GM21381 (cell line): ENCODE measurements around the gene TBC1D22A.

Experiments used
- ATAC-seq: cut with Tn5 transposase; IDR thresholded peaks from one replicate; pipeline ENCODE4 v1.9.1; 2021; ENCODE audit warnings: mild to moderate bottlenecking, moderate library complexity; ENCODE audit not compliant: unreplicated experiment

The TBC1D22A gene

DNA sequence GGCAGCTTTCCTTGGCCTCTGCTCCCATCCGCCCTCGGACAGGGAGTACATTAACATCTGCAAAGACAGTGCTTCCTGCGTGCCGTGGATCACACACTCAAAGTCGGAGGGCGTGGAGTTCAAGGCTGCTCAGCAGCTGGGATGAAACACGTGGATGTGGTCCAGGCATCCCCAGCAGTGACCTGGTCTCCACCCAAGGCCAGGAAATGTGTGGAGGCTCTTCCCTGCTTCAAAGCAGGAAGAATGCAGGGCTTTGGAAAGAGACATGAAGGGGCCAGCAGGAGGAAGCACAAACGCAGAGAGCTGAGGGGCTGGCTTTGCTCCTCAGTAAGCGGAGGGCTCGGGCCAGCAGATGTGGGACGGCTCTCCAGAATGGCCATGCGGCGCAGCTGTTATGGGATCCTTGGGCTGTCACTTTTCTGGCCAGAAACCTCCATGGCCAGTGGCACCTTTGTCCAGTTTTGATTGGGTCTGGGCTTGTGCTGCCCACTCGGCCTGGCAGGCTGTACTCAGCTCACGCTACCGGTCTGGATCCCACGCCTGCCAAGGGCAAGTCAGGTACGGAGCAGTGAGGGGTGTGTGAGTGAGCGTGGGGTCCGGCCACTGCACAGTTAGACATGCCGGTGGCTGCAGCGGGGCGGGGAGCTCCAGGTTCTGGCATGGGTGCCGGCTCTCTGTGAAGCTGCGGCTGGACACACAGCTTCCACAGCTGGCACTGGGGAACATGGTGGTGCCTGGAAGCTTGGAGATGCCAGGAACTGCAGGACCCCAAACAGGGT is 438.0 kb downstream of the TBC1D22A start:
- ATAC-seq = no peak

DNA sequence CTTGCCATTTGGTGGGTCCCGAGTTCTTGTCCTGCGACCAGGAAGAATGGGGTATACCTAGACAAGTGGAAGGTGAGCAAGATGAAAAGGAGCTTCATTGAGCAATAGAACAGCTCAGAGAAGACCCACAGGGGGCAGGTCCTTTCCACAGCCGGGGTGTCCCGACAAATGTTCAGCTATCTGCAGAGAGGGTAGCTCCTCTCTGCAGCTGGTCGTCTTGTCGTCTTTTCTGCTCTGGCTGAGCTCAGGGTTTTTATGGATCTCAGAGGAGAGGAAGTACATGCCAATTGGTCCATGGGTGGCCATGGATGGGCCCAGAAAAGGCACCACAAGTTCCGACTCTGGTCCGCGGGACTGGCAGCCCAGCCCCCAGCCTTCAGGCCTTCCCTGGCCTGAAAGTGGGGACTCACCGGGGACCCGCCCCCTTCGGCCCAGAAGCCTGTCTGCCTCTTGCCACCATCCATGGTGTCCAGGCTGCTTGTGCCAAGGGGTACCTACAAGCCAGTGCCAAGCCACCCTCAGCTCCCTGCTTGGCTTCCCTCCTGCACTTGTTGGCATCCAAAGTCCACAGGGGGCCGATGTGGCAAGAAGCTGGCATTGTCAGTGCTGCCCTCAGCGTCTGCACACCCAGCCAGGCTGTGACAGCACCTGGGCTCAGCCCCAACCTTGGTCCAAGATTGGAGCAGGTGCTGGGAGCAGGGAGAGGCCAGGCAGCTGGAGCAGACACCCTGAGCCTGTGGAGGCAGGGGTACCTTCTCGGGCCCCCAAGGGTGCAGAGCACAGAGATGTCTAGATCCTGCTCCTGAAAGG is 438.9 kb downstream of the TBC1D22A start:
- ATAC-seq = no peak

DNA sequence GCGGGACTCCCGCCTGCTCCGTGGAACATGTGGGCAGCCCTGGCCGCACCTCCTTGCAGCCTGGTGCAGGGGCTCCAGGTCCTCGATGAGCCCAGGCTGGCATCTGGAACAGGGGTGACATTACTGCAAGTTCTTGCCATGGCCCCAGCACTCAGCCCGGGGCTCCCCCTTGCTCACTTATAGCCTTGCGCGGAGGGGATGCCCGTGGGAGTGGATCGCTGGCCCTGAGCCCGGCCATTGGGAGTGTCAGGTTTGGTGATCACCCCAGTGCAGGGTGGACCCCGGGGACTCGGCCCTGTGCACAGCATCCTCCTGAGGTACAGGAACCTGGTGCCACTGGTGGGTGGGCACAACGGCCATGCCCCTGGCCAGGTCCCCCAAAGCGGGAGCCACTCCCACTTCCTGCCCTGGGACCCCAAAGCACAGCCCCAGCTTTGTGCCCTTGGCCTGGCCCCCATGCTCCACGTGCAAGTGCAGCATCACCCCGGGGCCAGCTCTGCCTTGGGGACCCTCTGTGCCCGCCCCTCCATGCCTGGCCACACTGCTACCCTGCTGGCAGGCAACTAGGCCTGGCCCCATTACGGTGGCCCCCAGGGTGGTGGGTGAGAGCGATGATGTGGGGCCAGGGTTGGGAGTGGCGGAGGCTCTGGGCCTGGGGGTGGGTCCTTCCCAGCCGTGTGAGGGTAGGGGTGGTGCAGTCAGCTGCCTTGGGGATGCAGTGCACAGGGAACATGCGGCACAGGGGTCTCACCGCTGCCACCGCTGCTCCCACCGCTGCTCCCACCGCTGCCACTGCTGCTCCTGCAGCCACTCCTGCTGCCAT is 439.8 kb downstream of the TBC1D22A start:
- ATAC-seq = no peak

DNA sequence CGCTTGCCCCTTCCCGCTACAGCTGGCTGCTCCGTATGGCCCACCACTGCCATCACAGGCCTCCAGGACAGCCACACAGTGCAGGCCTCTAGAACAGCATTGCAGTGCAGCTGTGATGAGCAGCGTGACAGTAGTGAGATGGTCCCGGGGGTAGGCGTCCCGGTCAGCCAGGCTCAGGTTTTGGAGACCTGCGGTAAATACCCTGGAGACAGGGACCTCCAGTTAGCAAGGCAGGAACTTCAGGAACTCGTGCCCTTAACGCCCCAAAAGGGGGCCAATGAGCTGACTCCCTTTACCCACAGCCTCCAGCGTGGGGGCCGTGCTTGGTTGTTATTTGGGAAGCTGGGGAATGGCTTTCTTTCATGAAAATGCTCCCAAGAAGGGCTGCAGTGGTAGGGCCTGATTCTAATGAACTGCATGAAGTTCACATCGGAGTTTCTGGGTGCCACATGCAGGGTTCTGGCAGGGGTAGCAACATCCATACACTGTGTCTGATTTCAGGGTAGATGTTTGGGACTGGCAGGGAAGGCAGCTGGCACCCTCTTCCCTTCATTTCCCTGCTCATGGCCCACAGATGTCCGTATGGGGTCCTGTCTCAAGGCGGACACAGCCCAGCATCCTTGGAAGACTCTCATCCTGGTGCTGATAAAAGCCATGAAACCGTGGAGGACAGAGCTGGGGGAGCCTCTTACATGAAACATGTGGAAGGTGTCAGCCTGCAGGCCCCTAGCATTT is 440.5 kb downstream of the TBC1D22A start:
- no peak for ATAC-seq

DNA sequence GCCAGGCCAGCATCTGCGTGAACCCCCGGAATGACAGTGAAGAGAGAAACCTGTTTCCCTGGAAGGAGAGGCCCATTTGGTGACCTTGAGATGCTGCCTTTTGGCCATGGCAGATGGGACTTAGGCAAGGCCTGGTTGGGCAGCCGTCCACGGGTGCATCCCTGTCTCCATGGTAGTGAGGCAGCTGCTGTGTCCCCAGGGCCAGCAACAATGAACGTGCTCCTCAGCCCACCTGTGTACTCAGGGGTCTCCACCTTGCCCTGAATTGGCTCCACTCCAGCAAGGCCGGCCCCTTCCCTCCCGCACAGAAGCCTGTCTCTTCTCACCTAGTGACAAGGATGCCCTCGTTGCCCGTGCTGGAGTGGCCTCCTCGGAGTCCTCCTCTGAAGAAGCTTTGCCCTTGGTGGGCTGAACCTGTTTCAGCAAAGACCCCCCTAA is 441.1 kb downstream of the TBC1D22A start:
- no peak for ATAC-seq

DNA sequence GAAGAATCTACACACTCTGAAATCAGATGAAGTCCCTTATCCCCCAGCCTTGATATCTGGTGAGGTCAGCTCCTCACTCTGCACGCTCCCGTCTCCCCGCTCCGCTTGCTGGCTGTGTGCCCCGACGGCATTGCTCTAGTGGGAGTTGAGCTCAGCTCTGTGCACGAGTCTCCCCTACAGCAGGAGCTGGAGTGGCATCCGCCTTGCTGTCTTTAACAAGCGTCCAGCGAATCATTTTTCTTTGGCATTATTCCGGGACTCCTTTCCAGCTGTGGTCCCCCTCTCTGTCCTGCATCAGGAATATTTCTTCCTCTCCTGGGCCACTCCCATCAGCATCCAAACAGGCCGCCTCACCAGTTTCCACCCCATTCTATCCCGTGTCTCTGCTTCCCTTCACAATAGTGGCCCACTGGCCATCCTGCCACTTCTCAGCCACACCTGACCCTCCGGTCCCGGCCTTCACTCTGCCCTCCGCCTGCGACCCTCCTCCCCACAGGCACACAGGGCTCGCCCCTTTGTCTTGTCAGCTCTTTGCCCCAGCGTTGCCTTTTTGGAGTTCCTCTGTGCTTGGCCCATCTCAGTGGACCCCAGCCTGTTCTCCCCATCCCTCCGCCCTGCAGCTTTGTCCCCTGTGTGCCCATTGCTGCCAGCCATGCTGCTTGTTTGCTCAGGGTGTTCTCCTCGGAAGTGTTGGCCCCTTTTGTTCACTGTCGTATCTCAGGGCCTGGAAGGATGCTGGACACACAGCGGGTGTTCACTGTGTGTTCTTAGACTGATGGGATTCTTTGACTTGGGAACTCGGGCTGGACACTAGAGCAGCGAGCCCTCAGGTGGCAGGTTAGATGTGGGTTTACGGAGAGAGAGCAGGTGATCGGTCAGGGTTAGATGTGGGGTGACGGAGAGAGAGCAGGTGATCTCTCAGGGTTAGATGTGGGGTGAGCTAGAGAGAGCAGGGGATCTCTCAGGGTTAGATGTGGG is 441.8 kb downstream of the TBC1D22A start:
- no peak for ATAC-seq

DNA sequence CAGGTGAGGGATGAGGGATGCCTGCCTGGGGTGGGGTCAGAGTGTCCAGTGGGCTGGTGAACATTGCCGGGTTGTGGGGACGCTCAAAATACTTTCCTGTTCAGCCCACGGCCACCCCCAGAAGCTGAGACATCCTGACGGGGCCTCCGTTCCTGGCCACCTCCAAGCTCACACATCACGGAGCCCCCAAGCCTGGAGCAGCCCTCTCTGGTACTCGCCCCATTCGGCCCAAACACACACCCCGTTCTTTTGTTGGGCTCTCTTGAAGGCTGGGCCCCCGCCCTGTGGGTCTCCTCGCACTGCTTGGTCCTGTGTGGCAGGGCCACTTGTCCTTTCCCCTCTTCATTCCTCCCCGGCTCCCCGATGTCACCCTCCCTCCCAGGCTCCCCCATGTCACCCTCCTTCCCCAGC is 442.6 kb downstream of the TBC1D22A start:
- no peak for ATAC-seq

DNA sequence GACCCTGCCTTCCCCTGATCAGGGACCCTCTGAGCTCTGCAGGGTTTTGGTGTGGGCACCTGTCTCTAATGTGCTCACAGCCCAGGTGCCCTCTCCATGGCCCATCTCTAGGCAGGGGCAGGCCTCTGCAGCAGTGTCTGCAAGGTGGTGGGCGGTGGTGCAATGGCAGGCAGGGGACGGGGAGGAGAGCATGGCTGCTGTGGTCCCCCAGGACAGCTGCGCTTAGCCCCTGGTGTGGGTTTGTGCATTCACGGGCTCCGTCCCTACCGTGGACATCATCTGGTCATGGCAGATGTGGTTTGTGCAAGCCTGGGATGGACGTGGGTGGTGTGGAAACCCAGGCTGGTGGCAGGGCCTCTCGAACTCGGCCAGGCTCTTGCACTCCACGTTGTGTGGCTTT is 443.1 kb downstream of the TBC1D22A start:
- ATAC-seq = no peak

DNA sequence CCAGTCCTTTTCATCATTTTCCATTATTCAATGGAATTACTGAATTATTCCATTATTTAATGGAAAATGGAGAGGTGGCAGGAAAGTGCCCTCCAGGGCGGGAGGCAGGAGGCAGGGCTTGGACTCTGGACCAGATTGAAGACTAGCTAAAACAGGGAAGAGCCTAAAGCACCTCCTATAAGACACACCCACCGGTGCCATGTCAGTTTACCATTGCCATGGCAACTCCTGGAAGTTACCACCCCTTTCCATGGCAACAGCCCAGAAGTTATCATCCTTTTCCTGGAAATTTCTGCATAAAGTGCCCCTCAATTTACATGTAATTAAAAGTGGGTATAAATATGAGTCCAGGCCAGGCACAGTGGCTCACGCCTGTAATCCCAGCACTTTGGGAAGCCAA is 443.7 kb downstream of the TBC1D22A start:
- ATAC-seq = no peak

DNA sequence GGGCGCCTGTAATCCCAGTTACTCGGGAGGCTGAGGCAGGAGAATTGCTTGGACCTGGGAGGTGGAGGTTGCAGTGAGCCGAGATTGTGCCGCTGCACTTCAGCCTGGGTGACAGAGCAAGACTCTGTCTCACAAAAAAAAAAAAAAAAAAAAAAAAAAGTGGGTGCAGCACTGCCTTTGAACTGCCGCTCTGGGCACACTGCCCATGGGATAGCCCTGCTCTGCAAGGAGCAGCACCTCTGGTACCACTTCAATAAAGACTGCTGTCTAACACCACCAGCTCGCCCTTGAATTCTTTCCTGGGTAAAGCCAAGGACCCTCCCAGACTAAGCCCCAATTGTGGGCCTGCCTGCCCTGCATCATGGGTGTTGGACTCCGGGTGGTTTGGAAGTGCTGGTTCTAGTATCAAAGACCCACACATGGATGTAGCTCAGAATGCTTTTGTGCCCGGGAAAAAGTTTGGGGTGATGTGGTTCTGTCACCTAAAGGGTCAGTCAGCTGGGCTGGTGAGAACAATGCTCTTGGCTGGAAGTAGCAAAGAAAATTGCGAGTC is 444.3 kb downstream of the TBC1D22A start:
- ATAC-seq = no peak

DNA sequence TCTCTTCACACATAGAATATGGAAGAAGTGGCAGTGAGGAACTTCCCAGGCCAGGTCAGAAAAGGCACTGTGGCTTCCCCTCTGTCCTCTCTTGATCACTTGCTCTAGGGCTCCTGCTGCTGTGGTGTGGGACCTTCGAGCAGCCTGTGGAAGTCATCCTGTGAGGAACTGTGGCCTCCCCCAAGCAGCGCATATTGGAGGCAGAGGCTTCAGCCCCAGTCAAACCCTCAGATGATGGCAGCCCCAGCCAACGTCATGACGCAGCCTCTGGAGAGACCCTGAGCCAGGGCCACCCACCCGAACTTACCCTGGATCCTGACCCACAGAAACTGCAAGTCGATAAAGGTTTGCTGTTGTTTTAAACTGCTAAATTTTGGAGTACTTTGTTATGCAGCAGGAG is 444.9 kb downstream of the TBC1D22A start:
- ATAC-seq = no peak

DNA sequence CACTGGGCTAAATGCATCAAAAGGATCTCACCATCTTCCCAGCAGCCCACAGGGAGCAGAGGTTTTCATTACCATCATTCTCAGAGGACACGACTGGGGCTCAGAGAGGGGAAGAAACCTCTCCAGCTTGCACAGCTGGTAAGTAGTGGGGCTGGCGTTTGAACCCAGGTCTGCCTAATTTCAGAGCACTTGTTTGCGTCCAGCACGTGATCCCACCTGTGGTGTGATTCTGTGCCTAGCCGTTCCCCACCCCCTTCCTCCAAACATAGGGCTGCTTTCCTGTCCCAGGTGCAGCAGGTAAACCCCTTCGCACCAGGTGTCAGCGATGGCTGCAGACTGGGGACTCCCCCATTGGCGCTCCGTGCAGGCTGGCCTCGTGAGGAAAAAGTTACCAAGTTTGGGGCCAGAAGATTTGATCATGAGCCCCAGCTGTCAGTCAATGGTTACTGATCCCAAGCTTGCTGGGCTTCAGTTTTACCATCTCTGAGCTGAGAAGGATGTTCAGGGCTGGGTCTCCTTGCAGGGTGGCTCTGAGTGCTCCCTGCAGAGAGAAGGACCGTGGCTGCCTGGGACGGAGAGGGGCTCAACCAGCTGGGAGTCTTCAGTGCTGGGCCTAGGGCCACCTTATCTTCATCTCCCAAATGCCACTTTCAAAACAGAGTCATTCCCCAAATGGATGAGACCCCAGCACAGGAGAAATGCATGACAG is 445.6 kb downstream of the TBC1D22A start:
- no peak for ATAC-seq

DNA sequence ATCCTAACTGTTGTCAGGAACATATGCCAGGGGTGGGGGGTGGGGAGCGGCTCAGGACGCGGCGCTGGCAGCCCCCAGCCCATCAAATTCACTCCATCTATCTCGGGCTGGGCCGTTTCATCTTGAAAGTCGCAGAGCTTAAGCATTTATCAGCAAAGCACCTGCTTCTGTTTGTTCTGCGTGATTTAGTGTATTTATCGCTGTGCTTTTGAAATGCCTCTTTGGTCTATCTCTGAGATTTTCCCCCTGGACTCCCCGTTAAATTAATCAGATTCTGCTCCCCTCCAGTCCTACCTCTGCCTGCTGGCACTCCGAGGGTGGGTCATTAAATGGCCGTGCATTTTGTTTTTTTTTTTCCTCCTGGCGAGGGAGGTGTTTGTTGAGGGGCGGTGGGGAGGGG is 446.2 kb downstream of the TBC1D22A start:
- no peak for ATAC-seq

DNA sequence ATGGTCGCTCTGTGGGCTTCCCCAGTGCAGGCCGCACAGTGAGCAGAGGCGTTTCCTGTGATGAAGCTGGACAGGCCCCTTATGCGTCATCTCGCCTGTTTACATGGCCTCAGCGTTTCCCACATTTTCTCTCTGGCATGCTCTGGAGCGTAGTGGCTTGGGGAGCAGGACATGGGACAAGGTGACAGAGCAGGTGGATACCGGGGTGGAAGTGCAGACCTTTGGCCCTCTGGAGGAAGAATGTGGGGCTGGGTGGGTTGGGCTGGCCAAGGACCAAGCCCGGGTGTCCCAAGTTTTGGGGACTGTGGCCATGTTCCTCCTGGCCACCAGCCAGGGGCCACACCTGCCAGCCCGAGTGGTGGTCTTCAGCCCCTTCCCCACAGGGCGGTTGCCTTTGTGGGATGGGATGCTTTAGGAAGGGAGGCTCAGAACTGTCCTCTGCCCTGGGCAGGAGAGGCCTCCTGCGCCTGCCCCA is 446.6 kb downstream of the TBC1D22A start:
- ATAC-seq = no peak

DNA sequence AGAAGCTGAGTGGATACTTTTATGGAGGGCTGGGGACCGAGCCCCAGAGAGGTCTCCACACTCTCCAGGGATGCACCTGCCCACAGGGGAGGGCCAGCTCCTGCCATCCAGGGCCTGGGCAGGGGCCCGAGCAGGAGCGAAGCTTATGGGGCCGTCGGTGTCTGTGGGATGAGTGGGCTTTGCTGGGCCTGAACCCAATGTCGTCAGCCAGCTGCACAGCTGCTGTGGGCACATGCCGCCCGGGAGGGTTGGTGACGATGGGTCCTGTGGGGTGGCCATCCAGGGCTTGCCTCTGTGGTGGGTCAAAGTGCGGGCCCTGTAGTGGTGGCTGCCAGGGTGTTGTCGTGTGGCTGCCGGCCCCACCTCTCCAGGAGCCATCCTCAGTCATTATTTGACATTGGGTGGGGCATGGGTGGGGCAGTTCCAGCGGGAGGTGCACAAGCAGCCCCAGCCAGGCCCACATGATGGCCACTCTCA is 447.1 kb downstream of the TBC1D22A start:
- no peak for ATAC-seq

DNA sequence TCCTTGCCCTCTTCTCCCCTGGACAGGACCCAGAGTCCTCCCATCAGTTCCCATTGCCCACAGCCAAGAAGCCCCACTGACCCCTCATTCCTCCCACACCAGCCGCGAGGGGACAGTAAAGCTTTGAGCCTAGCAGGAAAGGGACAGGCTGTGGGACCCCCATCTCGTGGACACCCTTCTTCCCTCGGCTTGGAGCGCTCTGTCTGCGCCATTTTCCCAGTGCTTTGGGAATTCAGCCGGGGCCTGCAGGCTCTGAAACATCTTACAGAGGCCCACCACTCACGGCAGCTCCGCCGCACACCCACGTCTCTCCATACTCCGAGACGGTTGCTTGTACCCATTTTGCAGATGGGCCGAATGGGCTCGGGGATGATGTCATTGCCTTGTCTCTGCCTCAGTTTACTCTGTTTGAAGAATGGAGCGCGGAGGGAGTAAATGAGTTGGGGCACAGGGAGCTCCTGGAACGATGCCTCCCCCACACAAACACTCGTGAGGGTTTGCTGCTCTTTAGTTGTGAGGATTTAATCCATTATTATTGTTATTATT is 447.7 kb downstream of the TBC1D22A start:
- ATAC-seq = no peak

DNA sequence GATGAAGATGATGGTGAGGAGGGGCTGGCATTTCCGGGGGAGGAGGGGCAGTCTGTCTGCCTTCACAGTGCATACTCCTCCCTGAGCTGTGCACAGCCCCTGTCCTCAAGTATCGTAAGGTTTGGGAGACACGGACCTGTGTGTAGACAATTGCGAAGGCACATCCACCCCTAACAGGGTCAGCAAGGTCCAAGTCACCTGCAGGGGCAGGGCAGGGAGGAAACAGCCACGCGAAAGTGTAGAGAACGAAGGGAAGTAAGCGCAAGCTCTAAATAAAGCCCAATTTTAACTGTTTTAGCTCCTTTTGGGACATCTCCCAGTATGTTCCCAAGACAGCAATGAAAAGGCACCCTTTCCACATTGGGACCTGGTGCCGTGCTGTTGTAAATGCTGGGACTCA is 448.2 kb downstream of the TBC1D22A start:
- no peak for ATAC-seq
